IMR-90 (cell line): Measurements from ENCODE around the gene MON2.
"Not testable (repeated sequence)": the region's sequence is repeated elsewhere in the genome, so short reads cannot be mapped to it uniquely, and the experiment has no call there.

Experiments
- MAFK ChIP-seq: IDR thresholded peaks from 2 replicates; pipeline ENCODE4 v1.6.1; 2012; ENCODE audit warnings: low read depth, low read length, improper control_type of control experiment
- POLR2A ChIP-seq: IDR thresholded peaks from 2 replicates; pipeline ENCODE4 v1.6.1; 2012; ENCODE audit warnings: mild to moderate bottlenecking, low read depth, low read length
- RAD21 ChIP-seq: IDR thresholded peaks from 2 replicates; pipeline ENCODE4 v1.6.1; 2012; ENCODE audit warnings: low read length, improper control_type of control experiment
- RFX5 ChIP-seq: IDR thresholded peaks from 2 replicates; pipeline ENCODE4 v1.8.0; 2012; ENCODE audit warnings: low read depth, mild to moderate bottlenecking, low read length, moderate library complexity
- SMC3 ChIP-seq: fragments of 150-350 bp; IDR thresholded peaks from 2 replicates; pipeline ENCODE4 v1.6.1; 2016; ENCODE audit warnings: low read depth, mild to moderate bottlenecking, antibody characterized with exemption, low read length, moderate library complexity
- TF ChIP-seq, protein P1 (sequence below): conservative IDR thresholded peaks from 2 replicates; pipeline ENCODE4 v1.5.1; 2012; ENCODE audit warnings: mild to moderate bottlenecking, low read depth, low read length, improper control_type of control experiment
- TF ChIP-seq, protein P2 (sequence below): fragments of 150-350 bp; IDR thresholded peaks from 2 replicates; pipeline ENCODE4 v1.6.1; 2016; ENCODE audit warnings: low read depth, mild to moderate bottlenecking, low read length, moderate library complexity, borderline replicate concordance

DNA sequence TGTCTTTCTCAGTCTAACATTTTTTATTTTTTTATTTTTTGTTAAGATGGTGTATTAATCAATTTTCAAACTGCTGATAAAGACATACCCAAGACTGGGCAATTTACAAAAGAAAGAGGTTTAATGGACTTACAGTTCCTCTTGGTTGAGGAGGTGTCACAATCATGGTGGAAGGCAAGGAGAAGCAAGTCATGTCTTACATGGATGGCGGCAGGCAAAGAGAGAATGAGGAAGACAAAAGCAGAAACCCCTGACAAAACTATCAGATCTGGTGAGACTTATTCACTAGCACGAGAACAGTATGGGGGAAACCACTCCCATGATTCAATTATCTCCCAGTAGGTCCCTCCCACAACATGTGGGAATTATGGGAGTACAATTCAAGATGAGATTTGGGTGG, 11.2 kb upstream of the MON2 start:
- TF ChIP-seq, protein P1, sequence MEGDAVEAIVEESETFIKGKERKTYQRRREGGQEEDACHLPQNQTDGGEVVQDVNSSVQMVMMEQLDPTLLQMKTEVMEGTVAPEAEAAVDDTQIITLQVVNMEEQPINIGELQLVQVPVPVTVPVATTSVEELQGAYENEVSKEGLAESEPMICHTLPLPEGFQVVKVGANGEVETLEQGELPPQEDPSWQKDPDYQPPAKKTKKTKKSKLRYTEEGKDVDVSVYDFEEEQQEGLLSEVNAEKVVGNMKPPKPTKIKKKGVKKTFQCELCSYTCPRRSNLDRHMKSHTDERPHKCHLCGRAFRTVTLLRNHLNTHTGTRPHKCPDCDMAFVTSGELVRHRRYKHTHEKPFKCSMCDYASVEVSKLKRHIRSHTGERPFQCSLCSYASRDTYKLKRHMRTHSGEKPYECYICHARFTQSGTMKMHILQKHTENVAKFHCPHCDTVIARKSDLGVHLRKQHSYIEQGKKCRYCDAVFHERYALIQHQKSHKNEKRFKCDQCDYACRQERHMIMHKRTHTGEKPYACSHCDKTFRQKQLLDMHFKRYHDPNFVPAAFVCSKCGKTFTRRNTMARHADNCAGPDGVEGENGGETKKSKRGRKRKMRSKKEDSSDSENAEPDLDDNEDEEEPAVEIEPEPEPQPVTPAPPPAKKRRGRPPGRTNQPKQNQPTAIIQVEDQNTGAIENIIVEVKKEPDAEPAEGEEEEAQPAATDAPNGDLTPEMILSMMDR, result not testable (repeated sequence)
- TF ChIP-seq, protein P2, sequence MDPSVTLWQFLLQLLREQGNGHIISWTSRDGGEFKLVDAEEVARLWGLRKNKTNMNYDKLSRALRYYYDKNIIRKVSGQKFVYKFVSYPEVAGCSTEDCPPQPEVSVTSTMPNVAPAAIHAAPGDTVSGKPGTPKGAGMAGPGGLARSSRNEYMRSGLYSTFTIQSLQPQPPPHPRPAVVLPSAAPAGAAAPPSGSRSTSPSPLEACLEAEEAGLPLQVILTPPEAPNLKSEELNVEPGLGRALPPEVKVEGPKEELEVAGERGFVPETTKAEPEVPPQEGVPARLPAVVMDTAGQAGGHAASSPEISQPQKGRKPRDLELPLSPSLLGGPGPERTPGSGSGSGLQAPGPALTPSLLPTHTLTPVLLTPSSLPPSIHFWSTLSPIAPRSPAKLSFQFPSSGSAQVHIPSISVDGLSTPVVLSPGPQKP, result not testable (repeated sequence)
- TF ChIP-seq POLR2A, RAD21, RFX5, MAFK, SMC3: not testable (repeated sequence)
